Sigmoid colon (tissue), 7 donors: ENCODE measurements around the gene ASB7. TPM values are rescaled to one million over a fixed set of nuclear protein-coding genes. Genes with fewer than 3 reads are reported as not detected.
A peak's percentile ranks its signal among the peaks of the same experiment; 100 is the strongest.

Experiments
- DNase-seq: peaks from one replicate; pipeline ENCODE4 v3.0.0-alpha.2; 2019
- H3K27ac ChIP-seq, 4 donors: fragments of 200-600 bp; sonication (generic); one replicate each; pipeline ENCODE4 v1.5.1; 2016 to 2019; ENCODE audit warnings: mild to moderate bottlenecking in 1 of 4
- H3K27me3 ChIP-seq, 3 donors: fragments of 200-600 bp; sonication (generic); one replicate each; pipeline ENCODE4 v1.5.1; 2019; ENCODE audit warnings: mild to moderate bottlenecking in 1 of 3
- H3K36me3 ChIP-seq, 4 donors: fragments of 200-600 bp; sonication (generic); one replicate each; pipeline ENCODE4 v1.5.1; 2016 to 2019
- H3K4me1 ChIP-seq, 4 donors: fragments of 200-600 bp; sonication (generic); one replicate each; pipeline ENCODE4 v1.5.1; 2017 to 2019
- H3K4me3 ChIP-seq, 4 donors: fragments of 200-600 bp; sonication (generic); one replicate each; pipeline ENCODE4 v1.5.1; 2017 to 2019; ENCODE audit warnings: mild to moderate bottlenecking in 2 of 4, moderate library complexity in 1 of 4
- H3K9me3 ChIP-seq, 4 donors: fragments of 200-600 bp in 3 of 4; sonication (generic) in 3 of 4; one replicate each; pipeline versions ENCODE4 v1.5.1 to v1.6.1; 2013 to 2019
- CTCF ChIP-seq, 4 experiments: fragments of 450-650 bp in 3 of 4; fragments of 200-600 bp in 1 of 4; IDR thresholded peaks; one replicate each; pipeline ENCODE4 v1.5.1; 2016 to 2019; ENCODE audit warnings: antibody characterized with exemption in 4 of 4, mild to moderate bottlenecking in 3 of 4, moderate library complexity in 2 of 4
- EP300 ChIP-seq, 4 donors: sonication (generic); formaldehyde crosslinking; IDR thresholded peaks; one replicate each; pipeline ENCODE4 v1.6.1; 2017; ENCODE audit warnings: antibody characterized with exemption in 4 of 4
- POLR2A ChIP-seq, 2 donors: fragments of 450-650 bp; IDR thresholded peaks; one replicate each; pipeline ENCODE4 v1.6.1; 2016; ENCODE audit warnings: antibody characterized with exemption in 2 of 2, mild to moderate bottlenecking in 2 of 2, moderate library complexity in 2 of 2
- POLR2AphosphoS5 ChIP-seq, 4 donors: sonication (generic); formaldehyde crosslinking; IDR thresholded peaks; one replicate each; pipeline ENCODE4 v1.6.1; 2017; ENCODE audit warnings: antibody characterized with exemption in 4 of 4
- WGBS, 2 donors: extraction: QIAGEN DNeasy Blood & Tissue Kit; methylation state at CpG; one replicate each; pipeline ENCODE4 v1.1.7; 2013; 5-methylcytosine and 5-hydroxymethylcytosine counted together
- intact Hi-C: fragments of 100-400 bp; cut with DNase I; formaldehyde crosslinking; loops from one replicate; pipeline ENCODE4 v1.15.1; 2023
- polyA plus RNA-seq, 3 donors: library from polyadenylated mRNA; stranded (reverse); fragments of 200-250 nt; gene quantifications; one replicate each; pipeline ENCODE4 v1.2.3, GENCODE V29; 2013
- total RNA-seq, 4 donors: library from RNA; depleted of rRNA; stranded (reverse); fragments of >200 nt; gene quantifications; one replicate each; pipeline ENCODE4 v1.1.0, GENCODE V29; 2016
- donor health status: healthy with polysubstance abuse.
- donor health status: Bipolar disorder and iron deficiency.
- donor health status: healthy.

ASB7 gene
- total and polyA plus RNA-seq, 7 donors = 7.2 to 15.7 (median 10.7) TPM

- no peak overlapping the region for H3K4me3 ChIP-seq
- no peaks in the 10 kb centered on the region for H3K9me3 ChIP-seq
- intact Hi-C loops = no loop called here
- TF ChIP-seq EP300 (IDR thresholded peaks at IDR 0.05) (no peak), POLR2A (IDR thresholded peaks at IDR 0.05) (no peak)
- no peaks in the 10 kb centered on the region for H3K27me3 ChIP-seq
- no peak for DNase-seq
- 94% methylated on average over 2 of the region's 2 CpGs for WGBS, 2 donors
- peaks cover 9 to 29% (median 16%) of the 10 kb centered on the region in 4 donors for H3K36me3 ChIP-seq
- H3K27ac ChIP-seq = no peak overlapping the region
- H3K4me1 ChIP-seq = no peaks in the 10 kb centered on the region
Observed at GRCh38 chr15:100616700-100617099, 14.3 kb downstream of the ASB7 start.

DNA sequence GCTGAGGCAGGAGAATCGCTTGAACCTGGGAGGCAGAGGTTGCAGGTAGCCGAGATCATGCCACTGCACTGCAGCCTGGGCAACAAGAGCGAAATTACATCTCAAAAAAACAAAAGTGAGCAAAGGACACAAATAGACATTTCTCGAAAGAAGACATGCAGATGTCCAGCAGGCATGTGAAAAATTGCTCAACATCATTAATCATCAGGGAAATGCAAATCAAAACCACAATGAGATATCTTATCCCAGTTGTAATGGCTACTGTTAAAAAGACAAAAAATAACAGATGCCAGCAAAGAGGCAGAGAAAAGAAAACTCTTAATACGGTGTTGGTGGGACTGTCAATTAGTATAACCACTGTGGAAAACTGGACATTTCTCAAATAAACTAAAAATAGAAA lies 20.9 kb downstream of the ASB7 start:
- DNase-seq = no peak
- intact Hi-C loops = no loop called here
- no peak for TF ChIP-seq CTCF (IDR thresholded peaks at IDR 0.05)
- TF ChIP-seq EP300 (IDR thresholded peaks at IDR 0.05) = no peak
- Histone ChIP-seq H3K4me1 (no peaks in the 10 kb centered on the region), H3K27me3 (no peaks in the 10 kb centered on the region), H3K27ac (no peak overlapping the region), H3K36me3 (peaks cover 0 to 6% (median 0%) of the 10 kb centered on the region in 4 donors), H3K9me3 (no peaks in the 10 kb centered on the region), H3K4me3 (no peak overlapping the region)
- 95 to 96% methylated on average over 5 of the region's 5 CpGs for WGBS, 2 donors

- intact Hi-C loops = loop anchor here (1.0 to 5.0 kb wide), 3 partner anchors 244 to 379 kb away; partner anchors contain the start of gene LRRK1
- H3K9me3 ChIP-seq = no peaks in the 10 kb centered on the region
- no peak overlapping the region for H3K4me3 ChIP-seq
- DNase-seq = peak; percentile 80
- H3K4me1 ChIP-seq = peaks cover 0 to 14% (median 3%) of the 10 kb centered on the region in 4 donors
- no peak overlapping the region for H3K27ac ChIP-seq
- WGBS, 2 donors = 30 to 41% methylated on average over 6 of the region's 6 CpGs
- H3K36me3 ChIP-seq = peaks cover 0 to 35% (median 6%) of the 10 kb centered on the region in 4 donors
- TF ChIP-seq EP300 (IDR thresholded peaks at IDR 0.05) = no peak
- no peak for TF ChIP-seq POLR2A (IDR thresholded peaks at IDR 0.05)
- no peak for TF ChIP-seq POLR2AphosphoS5 (IDR thresholded peaks at IDR 0.05)
- peak; percentile 65 to 81 (median 74) for TF ChIP-seq CTCF (IDR thresholded peaks at IDR 0.05)
- no peaks in the 10 kb centered on the region for H3K27me3 ChIP-seq
Observed at GRCh38 chr15:100627789-100628395, 25.5 kb downstream of the ASB7 start.

DNA sequence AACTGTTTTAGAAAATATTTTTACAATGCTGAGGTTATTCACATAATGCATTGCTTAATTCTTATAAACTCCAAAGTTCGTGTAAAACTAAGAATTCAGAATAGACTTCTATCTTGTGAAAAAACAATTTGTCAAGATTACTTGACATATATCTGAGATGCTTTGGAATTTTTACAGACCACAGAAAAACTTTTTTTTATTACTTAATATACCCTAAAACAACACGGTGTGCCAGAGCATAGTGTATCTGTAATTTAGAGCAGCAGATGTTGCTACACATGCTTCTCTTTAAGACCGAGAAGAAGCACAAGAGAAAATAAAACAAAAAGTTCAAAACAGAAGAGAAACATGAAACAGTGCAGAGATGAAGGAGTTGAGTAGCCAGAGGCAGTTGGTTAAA lies 26.4 kb downstream of the ASB7 start:
- no peak for TF ChIP-seq POLR2AphosphoS5 (IDR thresholded peaks at IDR 0.05)
- TF ChIP-seq EP300 (IDR thresholded peaks at IDR 0.05) = no peak
- TF ChIP-seq CTCF (IDR thresholded peaks at IDR 0.05) = no peak
- no peak for TF ChIP-seq POLR2A (IDR thresholded peaks at IDR 0.05)
- intact Hi-C loops = loop anchor here (1.0 to 5.0 kb wide), 2 partner anchors 244 to 289 kb away; partner anchors contain the start of gene LRRK1

DNA sequence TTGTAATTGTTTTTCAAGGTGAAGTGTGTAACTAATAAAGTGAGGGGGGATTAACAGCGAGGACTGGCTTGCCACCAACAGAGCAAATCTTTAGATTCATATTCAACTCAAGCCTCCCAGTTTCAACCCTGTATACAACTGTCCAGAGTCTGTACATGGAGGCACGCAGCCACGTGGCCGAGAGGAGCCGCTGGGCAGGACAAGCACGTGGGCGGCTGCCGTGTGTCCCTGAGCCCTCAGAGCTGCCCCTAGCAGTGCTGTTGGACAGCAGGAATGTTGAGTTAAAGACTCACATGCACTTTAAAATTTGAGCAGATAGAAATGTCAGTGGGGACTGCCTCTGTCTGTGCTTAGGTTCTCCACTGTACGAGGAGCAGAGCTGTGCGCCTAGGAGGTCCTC lies 29.4 kb downstream of the ASB7 start:
- peaks cover 0 to 14% (median 3%) of the 10 kb centered on the region in 4 donors for H3K4me1 ChIP-seq
- peaks cover 0 to 35% (median 6%) of the 10 kb centered on the region in 4 donors for H3K36me3 ChIP-seq
- WGBS, 2 donors = 96% methylated on average over 10 of the region's 10 CpGs
- TF ChIP-seq POLR2A (IDR thresholded peaks at IDR 0.05) (no peak), CTCF (IDR thresholded peaks at IDR 0.05) (no peak), EP300 (IDR thresholded peaks at IDR 0.05) (no peak), POLR2AphosphoS5 (IDR thresholded peaks at IDR 0.05) (no peak)
- DNase-seq = no peak
- no peaks in the 10 kb centered on the region for H3K9me3 ChIP-seq
- H3K4me3 ChIP-seq = no peak overlapping the region
- H3K27me3 ChIP-seq = no peaks in the 10 kb centered on the region
- H3K27ac ChIP-seq = no peak overlapping the region
- intact Hi-C loops = no loop called here

More for the DNA sequence above, 26.4 kb downstream of the ASB7 start:
- WGBS, 2 donors = 57 to 73% methylated on average over 3 of the region's 3 CpGs
- Histone ChIP-seq H3K4me3 (no peak overlapping the region), H3K27ac (no peak overlapping the region), H3K36me3 (peaks cover 0 to 35% (median 6%) of the 10 kb centered on the region in 4 donors), H3K4me1 (peaks cover 0 to 14% (median 3%) of the 10 kb centered on the region in 4 donors), H3K9me3 (no peaks in the 10 kb centered on the region), H3K27me3 (no peaks in the 10 kb centered on the region)
- DNase-seq = no peak
